Keratinocyte (primary cell): ENCODE results near the gene DCAF11. TPM values are rescaled to one million over a fixed set of nuclear protein-coding genes. Genes with fewer than 3 reads are reported as not detected.

Source experiments
- DNase-seq: peaks from one replicate; pipeline ENCODE4 v3.0.0-alpha.2; 2011; ENCODE audit warnings: low read depth, missing footprints, low spot score
- FAIRE-seq: peaks from 2 replicates; lab custom pipeline; 2011; peaks lifted over from hg19 to GRCh38; lab: Jason Lieb, UNC
- H2AFZ ChIP-seq: 2 replicates; pipeline ENCODE4 v1.6.0; 2012; ENCODE audit warnings: low read length, control low read depth, inconsistent platforms; ENCODE audit not compliant: control insufficient read depth
- H3K27ac ChIP-seq: 2 replicates; pipeline ENCODE4 v1.5.1; 2011; ENCODE audit warnings: low read length; ENCODE audit not compliant: control insufficient read depth, insufficient read depth
- H3K27me3 ChIP-seq: 3 replicates; pipeline ENCODE4 v1.6.0; 2011; ENCODE audit warnings: low read length; ENCODE audit not compliant: control insufficient read depth, insufficient read depth; ENCODE audit errors: extremely low read depth
- H3K36me3 ChIP-seq, 2 experiments: 2 replicates in 1 of 2; 3 replicates in 1 of 2; pipeline ENCODE4 v1.5.1; 2011; ENCODE audit warnings: low read length in 2 of 2, mild to moderate bottlenecking in 1 of 2; ENCODE audit not compliant: control insufficient read depth in 2 of 2, insufficient read depth in 2 of 2; ENCODE audit errors: extremely low read depth in 1 of 2
- H3K4me1 ChIP-seq: 3 replicates; pipeline ENCODE4 v1.5.1; 2011; ENCODE audit warnings: low read length; ENCODE audit not compliant: control insufficient read depth, insufficient read depth; ENCODE audit errors: extremely low read depth
- H3K4me2 ChIP-seq: 3 replicates; pipeline ENCODE4 v1.6.0; 2011; ENCODE audit warnings: low read depth, low read length; ENCODE audit not compliant: control insufficient read depth, insufficient read depth; ENCODE audit errors: extremely low read depth
- H3K4me3 ChIP-seq, 3 experiments: fragments of 200-600 bp in 1 of 3; sonication (generic) in 1 of 3; 2 replicates in 2 of 3; 3 replicates in 1 of 3; pipeline ENCODE4 v1.5.1; 2011 to 2016; ENCODE audit warnings: low read length in 3 of 3, mild to moderate bottlenecking in 3 of 3, control low read depth in 2 of 3, inconsistent platforms in 1 of 3, low read depth in 1 of 3, mixed read lengths in 1 of 3, mixed run types in 1 of 3, moderate library complexity in 1 of 3; ENCODE audit not compliant: control insufficient read depth in 2 of 3, insufficient read depth in 2 of 3; ENCODE audit errors: extremely low read depth in 1 of 3
- H3K79me2 ChIP-seq: 2 replicates; pipeline ENCODE4 v1.6.0; 2012; ENCODE audit warnings: low read length; ENCODE audit not compliant: control insufficient read depth, insufficient read depth
- H3K9ac ChIP-seq: 3 replicates; pipeline ENCODE4 v1.6.0; 2011; ENCODE audit warnings: low read length; ENCODE audit not compliant: control insufficient read depth, insufficient read depth; ENCODE audit errors: extremely low read depth
- H3K9me1 ChIP-seq: 3 replicates; pipeline ENCODE4 v1.6.0; 2011; ENCODE audit warnings: low read length; ENCODE audit not compliant: control insufficient read depth, insufficient read depth; ENCODE audit errors: extremely low read depth
- H3K9me3 ChIP-seq: 2 replicates; pipeline ENCODE4 v1.5.1; 2012; ENCODE audit warnings: low read depth, low read length; ENCODE audit not compliant: control insufficient read depth
- H4K20me1 ChIP-seq: 3 replicates; pipeline ENCODE4 v1.6.0; 2011; ENCODE audit warnings: low read length; ENCODE audit not compliant: control insufficient read depth, insufficient read depth; ENCODE audit errors: extremely low read depth
- EZH2 ChIP-seq: IDR thresholded peaks from one replicate; pipeline ENCODE4 v1.6.1; 2012; ENCODE audit warnings: inconsistent platforms, mild to moderate bottlenecking, low read length, moderate library complexity
- dilution Hi-C: fragments of 300-500 bp; cut with MboI; formaldehyde crosslinking; loops from one replicate; pipeline ENCODE4 v1.7.0; 2020; ENCODE audit warnings: low sequenced_read_pairs; ENCODE audit not compliant: extremely low pct_ligation_motif_present
- polyA plus RNA-seq, 5 experiments: library from polyadenylated mRNA; depleted of rRNA in 3 of 5; stranded (reverse) in 3 of 5; stranded (forward) in 1 of 5; unstranded in 1 of 5; fragments of >200 nt; gene quantifications; 1 replicate in 1 of 5; 2 replicates in 3 of 5; 3 replicates in 1 of 5; pipeline versions ENCODE4 v1.2.1 to v1.2.3, GENCODE V29; 2011 to 2012; ENCODE audit warnings: missing spikeins in 2 of 5, low read depth in 1 of 5, low replicate concordance in 1 of 5
- TF ChIP-seq, protein P1 (sequence below), 3 experiments: IDR thresholded peaks in 1 of 3; conservative IDR thresholded peaks in 1 of 3; optimal IDR thresholded peaks in 1 of 3; 2 replicates in 2 of 3; 3 replicates in 1 of 3; pipeline versions ENCODE3 to v1.5.1; 2011; ENCODE audit warnings: low read length in 3 of 3, mild to moderate bottlenecking in 3 of 3, moderate library complexity in 2 of 3, control low read depth in 1 of 3, inconsistent platforms in 1 of 3; ENCODE audit not compliant: insufficient read depth in 2 of 3; ENCODE audit errors: extremely low read depth in 1 of 3

Gene DCAF11
- polyA plus RNA-seq, 1 donor (not counting 4 experiments of a cell fraction or from before 2014, with no cell fraction given), result 25.9 TPM

DNA sequence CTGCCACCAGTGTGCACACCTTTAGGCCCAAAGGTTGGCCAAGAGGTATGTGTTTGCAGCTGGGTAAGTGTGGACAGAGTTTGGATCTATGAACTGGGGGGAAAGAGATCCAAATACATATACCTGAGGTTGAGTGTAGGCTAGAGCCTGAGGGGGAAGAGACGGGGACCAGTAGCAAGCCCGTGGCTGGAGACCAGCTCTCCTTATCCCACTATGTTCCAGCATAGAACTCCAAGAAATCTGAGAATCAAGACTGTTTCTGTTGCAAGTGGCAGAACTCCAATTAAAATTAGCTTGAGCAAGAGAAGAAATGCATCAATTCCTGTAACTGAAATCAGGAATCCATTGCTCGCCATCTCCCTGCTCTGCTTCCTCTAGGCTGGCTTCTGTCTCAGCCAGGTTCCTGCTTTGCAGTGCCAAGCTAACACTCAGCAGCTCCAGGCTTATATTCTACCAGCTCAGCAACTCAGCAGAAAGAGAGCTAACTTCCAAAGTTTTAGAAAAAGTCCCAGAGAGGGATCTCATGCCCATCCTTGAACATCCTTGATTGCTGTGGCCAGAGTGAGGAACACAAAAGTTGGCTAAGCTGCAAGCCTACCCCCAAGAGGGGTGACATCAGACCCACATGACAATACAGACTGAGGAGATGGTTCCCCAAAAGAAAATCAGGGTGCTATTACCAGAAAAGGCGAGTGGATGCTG lies 21.9 kb upstream of the DCAF11 start:
- Histone ChIP-seq H3K9me3 (no peaks in the 10 kb centered on the region), H3K4me3 (no peak overlapping the region), H3K27me3 (no peaks in the 10 kb centered on the region), H3K79me2 (peaks cover 2% of the 10 kb centered on the region), H3K36me3 (peaks cover 0 to 9% of the 10 kb centered on the region in 2 experiments), H3K27ac (no peak overlapping the region), H3K4me1 (peaks cover 17% of the 10 kb centered on the region), H2AFZ (no peak overlapping the region), H3K9me1 (no peaks in the 10 kb centered on the region), H3K9ac (no peak overlapping the region), H4K20me1 (no peaks in the 10 kb centered on the region), H3K4me2 (no peak overlapping the region)
- DNase-seq, result no peak
- dilution Hi-C loops, result no loop called here
- FAIRE-seq, result no peak
- TF ChIP-seq, protein P1, sequence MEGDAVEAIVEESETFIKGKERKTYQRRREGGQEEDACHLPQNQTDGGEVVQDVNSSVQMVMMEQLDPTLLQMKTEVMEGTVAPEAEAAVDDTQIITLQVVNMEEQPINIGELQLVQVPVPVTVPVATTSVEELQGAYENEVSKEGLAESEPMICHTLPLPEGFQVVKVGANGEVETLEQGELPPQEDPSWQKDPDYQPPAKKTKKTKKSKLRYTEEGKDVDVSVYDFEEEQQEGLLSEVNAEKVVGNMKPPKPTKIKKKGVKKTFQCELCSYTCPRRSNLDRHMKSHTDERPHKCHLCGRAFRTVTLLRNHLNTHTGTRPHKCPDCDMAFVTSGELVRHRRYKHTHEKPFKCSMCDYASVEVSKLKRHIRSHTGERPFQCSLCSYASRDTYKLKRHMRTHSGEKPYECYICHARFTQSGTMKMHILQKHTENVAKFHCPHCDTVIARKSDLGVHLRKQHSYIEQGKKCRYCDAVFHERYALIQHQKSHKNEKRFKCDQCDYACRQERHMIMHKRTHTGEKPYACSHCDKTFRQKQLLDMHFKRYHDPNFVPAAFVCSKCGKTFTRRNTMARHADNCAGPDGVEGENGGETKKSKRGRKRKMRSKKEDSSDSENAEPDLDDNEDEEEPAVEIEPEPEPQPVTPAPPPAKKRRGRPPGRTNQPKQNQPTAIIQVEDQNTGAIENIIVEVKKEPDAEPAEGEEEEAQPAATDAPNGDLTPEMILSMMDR (optimal IDR thresholded peaks at IDR 0.05 in 1 of 3, IDR thresholded peaks at IDR 0.05 in 1 of 3, conservative IDR thresholded peaks at IDR 0.05 in 1 of 3; ENCODE audit: extremely low read depth in 1 of 3, insufficient read depth in 2 of 3, low read length in 3 of 3), result no peak
- TF ChIP-seq EZH2, result no peak

DNA sequence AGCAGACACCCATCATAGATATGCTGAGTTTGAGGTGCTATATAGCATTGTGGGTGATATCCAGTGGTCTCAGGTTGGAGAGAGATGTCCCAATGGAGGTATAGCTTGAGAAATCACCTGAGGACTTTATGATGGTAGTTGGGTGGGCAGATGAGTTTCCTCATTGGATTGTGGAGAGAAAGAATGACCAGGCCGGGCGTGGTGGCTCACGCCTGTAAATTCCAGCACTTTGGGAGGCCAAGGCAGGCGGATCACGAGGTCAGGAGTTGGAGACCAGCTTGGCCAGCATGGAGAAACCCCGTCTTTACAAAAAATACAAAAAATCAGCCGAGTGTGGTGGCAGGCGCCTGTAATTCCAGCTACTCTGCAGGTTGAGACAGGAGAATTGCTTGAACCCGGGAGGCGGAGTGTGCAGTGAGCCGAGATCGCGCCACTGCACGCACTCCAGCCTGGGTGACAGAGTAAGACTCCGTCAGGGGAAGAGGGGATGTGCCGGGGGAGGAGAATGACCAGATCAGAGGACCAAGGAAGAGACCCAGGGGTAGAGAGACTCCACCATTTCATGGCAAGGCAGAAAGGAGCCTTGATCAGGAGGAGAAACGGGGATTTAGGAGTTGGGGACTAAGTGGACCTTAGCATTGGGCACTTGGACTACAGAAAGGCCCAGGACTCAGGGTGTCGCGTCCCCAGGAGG lies 21.2 kb upstream of the DCAF11 start:
- no peaks in the 10 kb centered on the region for H3K27me3 ChIP-seq
- dilution Hi-C loops, result no loop called here
- H3K27ac ChIP-seq, result peak overlapping the region; percentile 77
- no peak for DNase-seq
- H2AFZ ChIP-seq, result peak overlapping the region; percentile 90
- no peak for TF ChIP-seq EZH2
- TF ChIP-seq, protein P1 (optimal IDR thresholded peaks at IDR 0.05 in 1 of 3, IDR thresholded peaks at IDR 0.05 in 1 of 3, conservative IDR thresholded peaks at IDR 0.05 in 1 of 3; ENCODE audit: extremely low read depth in 1 of 3, insufficient read depth in 2 of 3, low read length in 3 of 3), result no peak
- no peaks in the 10 kb centered on the region for H3K9me1 ChIP-seq
- peaks cover 2% of the 10 kb centered on the region for H3K79me2 ChIP-seq
- H3K4me2 ChIP-seq, result peak overlapping the region; percentile 85
- peaks cover 17% of the 10 kb centered on the region for H3K4me1 ChIP-seq
- H3K9me3 ChIP-seq, result no peaks in the 10 kb centered on the region
- no peaks in the 10 kb centered on the region for H4K20me1 ChIP-seq
- FAIRE-seq, result no peak
- H3K9ac ChIP-seq, result peak overlapping the region; percentile 69
- H3K4me3 ChIP-seq, result peak overlapping the region in 2 of 3 experiments; percentile 23 to 44
- H3K36me3 ChIP-seq, result peaks cover 0 to 9% of the 10 kb centered on the region in 2 experiments
